HG03565 (cell line): ENCODE measurements around the gene PRKAA2.

Source experiments
- ATAC-seq: cut with Tn5 transposase; IDR thresholded peaks from one replicate; pipeline ENCODE4 v1.9.1; 2021; ENCODE audit warnings: mild to moderate bottlenecking, moderate library complexity; ENCODE audit not compliant: unreplicated experiment

The PRKAA2 gene

GRCh38 chr1:56712150-56712549, 67.0 kb downstream of the PRKAA2 start:
- no peak for ATAC-seq

DNA sequence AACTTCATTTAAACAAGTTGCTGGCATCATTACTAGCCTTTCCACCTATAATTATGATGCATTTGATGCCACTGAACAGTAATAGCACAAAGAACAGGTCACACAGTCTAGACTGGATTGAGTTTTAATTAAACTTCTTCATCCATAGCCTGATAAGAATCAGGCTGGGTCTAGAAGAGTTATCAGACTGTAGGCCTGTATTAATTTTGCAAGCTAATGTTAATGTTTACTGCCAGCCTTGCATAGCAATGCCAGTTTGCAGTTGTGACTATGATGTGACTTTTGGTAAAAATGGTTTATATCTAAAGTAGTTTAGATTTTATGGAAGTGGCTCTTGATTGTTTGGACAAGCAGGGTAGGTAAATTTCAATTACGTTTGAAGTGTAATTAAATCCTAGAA, 68.0 kb downstream of the PRKAA2 start:
- no peak for ATAC-seq

GRCh38 chr1:56715156-56715555, 70.0 kb downstream of the PRKAA2 start:
- no peak for ATAC-seq

DNA sequence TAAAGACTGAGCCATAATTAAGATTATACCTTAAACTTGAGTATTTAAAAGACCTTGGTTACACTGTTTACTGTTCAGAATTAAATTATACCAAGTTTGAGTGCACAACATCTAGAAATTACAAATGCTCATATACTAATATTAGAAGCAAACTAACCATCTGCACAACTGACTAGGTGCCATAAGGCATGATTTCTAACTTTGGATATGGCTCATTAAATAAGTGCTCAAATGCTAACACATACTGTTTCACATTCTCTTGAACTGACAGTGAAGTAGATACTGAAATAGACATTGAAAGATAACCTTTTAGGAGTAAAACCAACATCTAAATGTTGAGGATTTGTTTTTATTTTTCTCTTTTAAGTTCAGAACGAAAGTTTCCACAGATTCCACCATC, 74.1 kb downstream of the PRKAA2 start:
- no peak for ATAC-seq

GRCh38 chr1:56726706-56727105, 81.6 kb downstream of the PRKAA2 start:
- ATAC-seq, result no peak

- ATAC-seq, result no peak
Observed at GRCh38 chr1:56728964-56729363, 83.8 kb downstream of the PRKAA2 start.

GRCh38 chr1:56745231-56745630, 100.1 kb downstream of the PRKAA2 start:
- no peak for ATAC-seq

DNA sequence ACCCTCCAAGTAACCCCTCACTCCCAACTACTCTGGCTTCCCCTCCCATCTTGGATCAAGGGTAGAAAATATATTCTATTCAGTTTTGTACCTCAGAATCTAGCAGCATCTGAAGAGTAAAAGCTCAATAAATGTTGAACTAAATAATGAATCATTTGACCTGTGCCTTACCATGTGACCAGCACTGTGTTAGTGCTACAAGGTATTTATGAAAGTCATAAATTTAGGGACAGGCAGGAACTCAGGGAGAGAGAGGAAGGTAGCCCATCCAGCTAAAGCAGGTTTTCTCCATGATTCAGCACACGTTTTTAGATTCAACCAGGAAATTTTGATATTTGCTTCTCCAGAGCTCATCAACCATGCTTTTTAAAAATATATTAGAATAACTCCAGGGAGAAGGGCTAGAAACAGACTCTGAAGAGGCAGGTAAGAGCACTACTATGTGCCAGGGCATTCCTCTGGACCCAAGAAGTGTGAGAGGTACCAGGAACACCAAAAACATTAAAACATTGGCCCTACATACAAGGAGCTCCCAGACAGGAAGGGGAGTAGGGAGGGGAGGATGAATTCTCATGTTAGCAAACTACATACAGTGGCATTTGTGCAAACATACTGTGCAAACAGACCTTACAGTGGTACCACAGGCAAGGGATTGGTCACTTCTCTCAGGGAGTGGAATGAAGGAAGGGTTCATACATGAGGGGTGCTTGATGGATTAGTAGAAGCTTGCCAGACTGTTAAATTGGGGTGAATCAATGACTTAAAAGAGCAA, 109.8 kb downstream of the PRKAA2 start:
- no peak for ATAC-seq

GRCh38 chr1:56755911-56756310, 110.8 kb downstream of the PRKAA2 start:
- no peak for ATAC-seq

GRCh38 chr1:56758135-56758534, 113.0 kb downstream of the PRKAA2 start:
- no peak for ATAC-seq

- no peak for ATAC-seq
Observed at GRCh38 chr1:56758794-56759193, 113.7 kb downstream of the PRKAA2 start.
